Measurements from ENCODE around the gene AQP2. TPM values are rescaled to one million over a fixed set of nuclear protein-coding genes. Genes with fewer than 3 reads are reported as not detected.

Gene AQP2
- total RNA-seq, 4 donors from 2014 or later = not detected

- H3K4me3 ChIP-seq = no peak overlapping the region
- peak overlapping the region; percentile 29 to 73 (median 58) for H3K27ac ChIP-seq
- 82 to 85% methylated on average over 7 of the region's 7 CpGs for WGBS, 2 donors (ENCODE audit: low coverage in 1 of 2)
- H3K36me3 ChIP-seq = peaks cover 0 to 3% (median 0%) of the 10 kb centered on the region in 4 donors
- no peaks in the 10 kb centered on the region for H3K27me3 ChIP-seq
- H3K4me1 ChIP-seq = peaks cover 3 to 21% (median 11%) of the 10 kb centered on the region in 4 donors
- intact Hi-C loops (cut with DNase I; ENCODE audit: low total_unique reads) = no loop called here
- no peaks in the 10 kb centered on the region for H3K9me3 ChIP-seq
- in situ Hi-C loops (cut with MboI; ENCODE audit: low pct_ligation_motif_present in 1 of 4, low pct_unique_long_range_greater_than_20kb in 1 of 4, low sequenced_read_pairs in 3 of 4) = no loop called here
- DNase-seq = no peak
- TF ChIP-seq EP300 (IDR thresholded peaks at IDR 0.05; ENCODE audit: low read depth) (no peak), POLR2A (IDR thresholded peaks at IDR 0.05) (no peak), CTCF (IDR thresholded peaks at IDR 0.05) (no peak), POLR2AphosphoS5 (IDR thresholded peaks at IDR 0.05) (no peak)
Measured at GRCh38 chr12:50006280-50006679, 55.7 kb downstream of the AQP2 start.

DNA sequence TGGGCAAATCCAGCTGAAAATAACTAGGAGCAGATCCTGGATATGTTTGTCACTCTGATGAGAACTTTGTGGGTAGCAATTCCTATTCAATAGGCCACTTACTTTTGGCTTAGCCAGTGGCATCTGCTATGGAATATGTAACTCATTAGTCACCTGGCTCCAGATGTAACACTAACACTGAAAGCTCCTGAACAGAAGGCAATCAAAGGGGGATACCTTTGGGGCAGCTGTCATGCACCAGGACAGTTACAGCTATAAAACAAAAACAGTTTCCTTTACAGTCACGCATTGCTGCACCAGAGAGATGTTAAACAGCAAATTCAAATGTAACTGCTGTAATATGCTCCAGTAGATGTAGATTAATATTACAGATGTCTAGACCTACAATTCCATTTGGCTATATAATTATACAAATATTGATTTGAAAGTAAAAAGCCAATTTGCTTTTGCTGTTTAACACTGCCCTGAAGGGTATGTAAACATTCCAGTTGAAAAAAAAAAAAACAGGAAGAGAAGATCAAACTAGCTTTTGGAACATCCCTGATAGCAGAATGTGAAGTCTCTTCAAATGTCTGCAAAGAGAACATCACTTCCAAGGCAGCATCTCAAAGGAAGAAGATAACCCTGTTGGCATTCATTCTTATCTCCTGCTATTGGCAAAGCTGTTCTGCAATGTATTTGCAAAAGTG, 56.4 kb downstream of the AQP2 start:
- 58% methylated on average over 1 of the region's 1 CpG; no CpG with 5 or more reads in 1 of the 2 donors for WGBS, 2 donors (ENCODE audit: low coverage in 1 of 2)
- Histone ChIP-seq H3K4me3 (no peak overlapping the region), H3K27me3 (no peaks in the 10 kb centered on the region), H3K36me3 (no peaks in the 10 kb centered on the region), H3K4me1 (peaks cover 3 to 21% (median 11%) of the 10 kb centered on the region in 4 donors), H3K9me3 (no peaks in the 10 kb centered on the region), H3K27ac (peak overlapping the region in 3 of 4 donors; percentile 55 to 73 (median 61))
- no peak for TF ChIP-seq CTCF (IDR thresholded peaks at IDR 0.05)
- no peak for TF ChIP-seq POLR2AphosphoS5 (IDR thresholded peaks at IDR 0.05)
- no peak for TF ChIP-seq EP300 (IDR thresholded peaks at IDR 0.05; ENCODE audit: low read depth)
- no peak for TF ChIP-seq POLR2A (IDR thresholded peaks at IDR 0.05)
- intact Hi-C loops (cut with DNase I; ENCODE audit: low total_unique reads) (no loop called here), in situ Hi-C loops (cut with MboI; ENCODE audit: low pct_ligation_motif_present in 1 of 4, low pct_unique_long_range_greater_than_20kb in 1 of 4, low sequenced_read_pairs in 3 of 4) (no loop called here)
- no peak for DNase-seq

Other genes with a start within 250 kb of the AQP2 start
- gene FMNL3, start 243.3 kb upstream of the AQP2 start, total RNA-seq = 10 to 100 TPM in 1 of 4 donors, 1 to 10 TPM in 3; 5.3 to 16.5 (median 8.2) TPM
- gene TMBIM6, start 209.2 kb upstream of the AQP2 start, total RNA-seq = 100 to 1,000 TPM; 234 to 709 (median 558) TPM
- gene NCKAP5L, start 122.3 kb upstream of the AQP2 start, total RNA-seq = 1 to 10 TPM; 3.4 to 5.1 (median 4.2) TPM
- gene BCDIN3D, start 107.6 kb upstream of the AQP2 start, total RNA-seq = 1 to 10 TPM in 3 of 4 donors, under 1 TPM in 1; 0.20 to 2.4 (median 2.0) TPM
- 1 to 10 TPM; 1.5 to 2.8 (median 2.5) TPM for gene FAIM2, start 46.8 kb upstream of the AQP2 start, total RNA-seq
- not detected for gene AQP5, start 11.1 kb downstream of the AQP2 start, total RNA-seq
- gene AQP6, start 22.2 kb downstream of the AQP2 start, total RNA-seq = under 1 TPM in 1 of 4 donors, not detected in 3; 0.41 TPM
- gene RACGAP1, start 74.8 kb downstream of the AQP2 start, total RNA-seq = 10 to 100 TPM in 2 of 4 donors, 1 to 10 TPM in 2; 5.0 to 13.4 (median 9.3) TPM
- 1 to 10 TPM in 1 of 4 donors, under 1 TPM in 3; 0.75 to 3.0 (median 0.81) TPM for gene ASIC1, start 106.9 kb downstream of the AQP2 start, total RNA-seq
- gene SMARCD1, start 134.6 kb downstream of the AQP2 start, total RNA-seq = 10 to 100 TPM; 23.7 to 52.4 (median 40.4) TPM
- gene GPD1, start 153.3 kb downstream of the AQP2 start, total RNA-seq = 10 to 100 TPM in 2 of 4 donors, 1 to 10 TPM in 1, not detected in 1; 9.2 to 22.1 (median 11.3) TPM
- gene COX14, start 161.5 kb downstream of the AQP2 start, total RNA-seq = 100 to 1,000 TPM in 1 of 4 donors, 10 to 100 TPM in 3; 22.1 to 107 (median 62.0) TPM
- gene CERS5, start 216.6 kb downstream of the AQP2 start, total RNA-seq = 10 to 100 TPM; 17.5 to 32.5 (median 21.0) TPM